Hepatocyte (in vitro differentiated cells): ENCODE measurements around the gene RTBDN. TPM values are rescaled to one million over a fixed set of nuclear protein-coding genes. Genes with fewer than 3 reads are reported as not detected.

Source experiments
- DNase-seq: peaks from one replicate; pipeline ENCODE4 v3.0.0-alpha.2; 2016; ENCODE audit warnings: low spot score
- H2AFZ ChIP-seq: fragments of 200-600 bp; sonication (generic); 2 replicates; pipeline ENCODE4 v1.6.0; 2016; ENCODE audit warnings: antibody characterized with exemption, mild to moderate bottlenecking
- H3K27ac ChIP-seq: fragments of 200-600 bp; sonication (generic); 2 replicates; pipeline ENCODE4 v1.5.1; 2016; ENCODE audit warnings: mild to moderate bottlenecking
- H3K27me3 ChIP-seq: fragments of 200-600 bp; sonication (generic); 2 replicates; pipeline ENCODE4 v1.6.1; 2016
- H3K36me3 ChIP-seq: fragments of 200-600 bp; sonication (generic); replicated peaks from 2 replicates; pipeline ENCODE4 v1.5.1; 2016; ENCODE audit warnings: low read depth; ENCODE audit not compliant: insufficient read depth
- H3K4me1 ChIP-seq: fragments of 200-600 bp; sonication (generic); 2 replicates; pipeline ENCODE4 v1.5.1; 2016; ENCODE audit warnings: mild to moderate bottlenecking, moderate library complexity; ENCODE audit not compliant: insufficient read depth
- H3K4me2 ChIP-seq: fragments of 200-600 bp; sonication (generic); 2 replicates; pipeline ENCODE4 v1.6.0; 2016
- H3K4me3 ChIP-seq: fragments of 200-600 bp; sonication (generic); 2 replicates; pipeline ENCODE4 v1.5.1; 2016; ENCODE audit warnings: mild to moderate bottlenecking
- H3K79me2 ChIP-seq: fragments of 200-600 bp; sonication (generic); 2 replicates; pipeline ENCODE4 v1.6.0; 2017; ENCODE audit warnings: mild to moderate bottlenecking
- H3K9me2 ChIP-seq: fragments of 200-600 bp; sonication (generic); replicated peaks from 2 replicates; pipeline ENCODE4 v1.6.0; 2017; ENCODE audit warnings: mild to moderate bottlenecking; ENCODE audit not compliant: insufficient read depth
- H3K9me3 ChIP-seq: fragments of 200-600 bp; sonication (generic); 2 replicates; pipeline ENCODE4 v1.5.1; 2016; ENCODE audit warnings: low read depth, mild to moderate bottlenecking
- H4K20me1 ChIP-seq: fragments of 200-600 bp; sonication (generic); 2 replicates; pipeline ENCODE4 v1.6.0; 2016; ENCODE audit warnings: mild to moderate bottlenecking; ENCODE audit not compliant: insufficient read depth, poor library complexity, severe bottlenecking
- EZH2 ChIP-seq: fragments of 200-600 bp; sonication (generic); IDR thresholded peaks from 2 replicates; pipeline ENCODE4 v1.6.1; 2016; ENCODE audit warnings: antibody characterized with exemption, mild to moderate bottlenecking, borderline replicate concordance
- EZH2phosphoT487 ChIP-seq: fragments of 200-600 bp; sonication (generic); IDR thresholded peaks from one replicate; pipeline ENCODE4 v1.6.1; 2018; ENCODE audit warnings: antibody characterized with exemption, mild to moderate bottlenecking, low read depth, moderate library complexity; ENCODE audit not compliant: unreplicated experiment, severe bottlenecking
- WGBS: methylation state at CpG from one replicate; pipeline ENCODE4 v1.1.6; 2016; ENCODE audit warnings: low lambda C conversion rate; ENCODE audit errors: missing lambda C conversion rate; 5-methylcytosine and 5-hydroxymethylcytosine counted together
- polyA plus RNA-seq: library from polyadenylated mRNA; unstranded; fragments of >200 nt; fragmentation: Nextera tagmentation; extraction: Ambion mirVana; gene quantifications from 2 replicates; pipeline ENCODE4 v1.2.1, GENCODE V29; 2016
- total RNA-seq: library from RNA; depleted of rRNA; stranded (reverse); fragments of >200 nt; gene quantifications from 2 replicates; pipeline ENCODE4 v1.2.3, GENCODE V29; 2014
- TF ChIP-seq, protein P1 (sequence below): fragments of 200-600 bp; sonication (generic); IDR thresholded peaks from 2 replicates; pipeline ENCODE4 v1.5.1; 2016; ENCODE audit warnings: antibody characterized with exemption, mild to moderate bottlenecking; ENCODE audit not compliant: poor library complexity

RTBDN gene
- total and polyA plus RNA-seq, 2 experiments from 2014 or later = not detected

DNA sequence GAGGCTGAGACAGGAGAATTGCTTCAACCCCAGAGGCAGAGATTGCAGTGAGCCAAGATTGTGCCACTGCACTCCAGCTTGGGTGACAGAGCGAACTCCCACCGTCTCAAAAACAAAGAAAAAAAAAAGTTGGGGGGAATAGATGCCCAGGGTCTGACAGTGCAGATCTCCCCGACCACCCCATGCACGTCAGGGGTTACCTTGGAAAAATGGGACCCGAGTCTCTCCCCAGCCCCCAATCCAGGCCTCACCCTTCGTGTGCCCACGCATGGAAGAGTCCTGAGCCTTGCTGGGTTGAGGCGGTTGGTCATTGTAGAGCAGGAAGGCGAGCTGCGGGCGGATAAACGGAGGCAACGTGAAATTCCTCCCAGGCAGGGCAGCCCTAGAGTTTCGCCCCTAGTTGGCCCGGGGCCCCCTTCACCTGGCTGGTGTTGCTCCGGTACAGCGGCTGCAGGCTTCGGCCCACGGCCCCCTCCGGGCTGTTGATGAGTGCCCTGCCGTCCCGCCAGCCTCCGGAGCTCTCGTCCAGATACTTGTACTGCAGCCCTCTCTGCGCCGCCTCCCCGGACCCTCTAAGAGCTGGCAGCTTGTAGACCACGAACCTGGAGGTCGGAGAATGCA lies 46.3 kb upstream of the RTBDN start:
- 17% methylated on average over 29 of the region's 29 CpGs for WGBS
- Histone ChIP-seq H3K27me3 (peaks cover 19% of the 10 kb centered on the region), H2AFZ (peak overlapping the region; percentile 97), H3K79me2 (no peaks in the 10 kb centered on the region), H3K4me3 (peak overlapping the region; percentile 86), H4K20me1 (no peaks in the 10 kb centered on the region), H3K4me2 (peak overlapping the region; percentile 96), H3K36me3 (no peaks in the 10 kb centered on the region), H3K9me2 (no peaks in the 10 kb centered on the region), H3K4me1 (peaks cover 5% of the 10 kb centered on the region), H3K27ac (peak overlapping the region; percentile 86), H3K9me3 (no peaks in the 10 kb centered on the region)
- TF ChIP-seq, protein P1, sequence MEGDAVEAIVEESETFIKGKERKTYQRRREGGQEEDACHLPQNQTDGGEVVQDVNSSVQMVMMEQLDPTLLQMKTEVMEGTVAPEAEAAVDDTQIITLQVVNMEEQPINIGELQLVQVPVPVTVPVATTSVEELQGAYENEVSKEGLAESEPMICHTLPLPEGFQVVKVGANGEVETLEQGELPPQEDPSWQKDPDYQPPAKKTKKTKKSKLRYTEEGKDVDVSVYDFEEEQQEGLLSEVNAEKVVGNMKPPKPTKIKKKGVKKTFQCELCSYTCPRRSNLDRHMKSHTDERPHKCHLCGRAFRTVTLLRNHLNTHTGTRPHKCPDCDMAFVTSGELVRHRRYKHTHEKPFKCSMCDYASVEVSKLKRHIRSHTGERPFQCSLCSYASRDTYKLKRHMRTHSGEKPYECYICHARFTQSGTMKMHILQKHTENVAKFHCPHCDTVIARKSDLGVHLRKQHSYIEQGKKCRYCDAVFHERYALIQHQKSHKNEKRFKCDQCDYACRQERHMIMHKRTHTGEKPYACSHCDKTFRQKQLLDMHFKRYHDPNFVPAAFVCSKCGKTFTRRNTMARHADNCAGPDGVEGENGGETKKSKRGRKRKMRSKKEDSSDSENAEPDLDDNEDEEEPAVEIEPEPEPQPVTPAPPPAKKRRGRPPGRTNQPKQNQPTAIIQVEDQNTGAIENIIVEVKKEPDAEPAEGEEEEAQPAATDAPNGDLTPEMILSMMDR = no peak
- no peak for TF ChIP-seq EZH2
- no peak for TF ChIP-seq EZH2phosphoT487
- DNase-seq = peak; percentile 47

DNA sequence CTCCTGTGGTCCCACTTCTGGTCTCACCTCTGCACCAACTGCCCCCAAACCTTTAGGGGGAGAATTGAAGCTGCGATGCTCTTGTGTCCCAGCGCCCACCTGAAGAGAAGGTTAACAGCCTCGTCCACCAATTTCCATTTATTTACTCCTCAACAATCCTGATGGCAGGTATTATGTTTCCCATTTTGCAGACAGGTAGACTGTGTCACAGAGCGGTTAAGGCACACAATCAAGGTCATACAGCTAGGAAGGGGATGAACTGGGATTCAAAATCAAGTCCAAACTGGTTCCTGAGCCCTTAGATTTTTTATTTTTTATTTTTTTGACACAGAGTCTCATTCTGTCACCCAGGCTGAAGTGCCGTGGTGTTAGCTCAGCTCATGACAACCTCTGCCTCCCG lies 40.7 kb upstream of the RTBDN start:
- WGBS = 94% methylated on average over 6 of the region's 6 CpGs
- Histone ChIP-seq H3K4me1 (no peaks in the 10 kb centered on the region), H4K20me1 (no peaks in the 10 kb centered on the region), H3K4me2 (no peak overlapping the region), H3K9me3 (no peaks in the 10 kb centered on the region), H3K79me2 (no peaks in the 10 kb centered on the region), H3K36me3 (no peaks in the 10 kb centered on the region), H2AFZ (no peak overlapping the region), H3K27ac (no peak overlapping the region), H3K27me3 (no peaks in the 10 kb centered on the region), H3K4me3 (no peak overlapping the region), H3K9me2 (no peaks in the 10 kb centered on the region)
- no peak for TF ChIP-seq EZH2phosphoT487
- no peak for TF ChIP-seq EZH2
- TF ChIP-seq, protein P1 = no peak
- no peak for DNase-seq

DNA sequence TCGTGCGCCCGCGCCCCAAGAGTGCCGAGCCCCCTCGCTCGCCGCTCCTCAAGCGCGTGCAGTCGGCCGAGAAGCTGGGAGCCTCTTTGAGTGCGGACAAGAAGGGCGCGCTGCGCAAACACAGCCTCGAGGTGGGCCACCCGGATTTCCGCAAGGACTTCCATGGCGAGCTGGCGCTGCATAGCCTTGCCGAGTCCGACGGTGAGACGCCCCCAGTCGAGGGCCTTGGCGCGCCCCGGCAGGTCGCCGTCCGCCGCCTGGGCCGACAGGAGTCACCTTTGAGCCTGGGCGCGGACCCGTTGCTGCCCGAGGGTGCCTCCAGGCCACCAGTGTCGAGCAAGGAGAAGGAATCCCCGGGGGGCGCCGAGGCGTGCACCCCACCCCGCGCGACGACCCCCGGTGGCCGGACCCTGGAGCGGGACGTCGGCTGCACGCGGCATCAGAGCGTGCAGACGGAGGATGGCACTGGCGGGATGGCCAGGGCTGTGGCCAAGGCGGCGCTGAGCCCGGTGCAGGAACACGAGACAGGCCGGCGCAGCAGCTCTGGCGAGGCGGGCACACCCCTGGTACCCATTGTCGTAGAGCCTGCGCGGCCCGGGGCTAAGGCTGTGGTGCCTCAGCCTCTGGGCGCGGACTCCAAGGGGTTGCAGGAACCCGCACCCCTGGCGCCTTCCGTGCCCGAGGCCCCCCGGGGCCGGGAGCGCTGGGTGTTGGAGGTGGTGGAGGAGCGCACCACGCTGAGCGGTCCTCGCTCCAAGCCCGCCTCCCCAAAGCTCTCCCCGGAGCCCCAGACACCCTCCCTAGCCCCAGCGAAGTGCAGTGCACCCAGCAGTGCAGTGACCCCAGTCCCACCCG lies 39.7 kb upstream of the RTBDN start:
- H3K27me3 ChIP-seq = no peaks in the 10 kb centered on the region
- H4K20me1 ChIP-seq = no peaks in the 10 kb centered on the region
- H2AFZ ChIP-seq = no peak overlapping the region
- H3K4me3 ChIP-seq = no peak overlapping the region
- no peaks in the 10 kb centered on the region for H3K4me1 ChIP-seq
- no peaks in the 10 kb centered on the region for H3K79me2 ChIP-seq
- no peaks in the 10 kb centered on the region for H3K36me3 ChIP-seq
- TF ChIP-seq EZH2phosphoT487 (no peak), EZH2 (no peak)
- TF ChIP-seq, protein P1 = no peak
- no peak overlapping the region for H3K27ac ChIP-seq
- no peak for DNase-seq
- 96% methylated on average over 50 of the region's 86 CpGs for WGBS
- H3K4me2 ChIP-seq = no peak overlapping the region
- no peaks in the 10 kb centered on the region for H3K9me3 ChIP-seq
- no peaks in the 10 kb centered on the region for H3K9me2 ChIP-seq
